HTERT RPE-1 (cell line): ENCODE results near the gene DLX5.
"Not testable (repeated sequence)": the region's sequence is repeated elsewhere in the genome, so short reads cannot be mapped to it uniquely, and the experiment has no call there.

Source experiments
- in situ Hi-C: fragments of 300-500 bp; cut with MboI; formaldehyde crosslinking; loops from 4 replicates; pipeline ENCODE4 v1.14.3; 2020; ENCODE audit warnings: low sequenced_read_pairs

DLX5 gene

DNA sequence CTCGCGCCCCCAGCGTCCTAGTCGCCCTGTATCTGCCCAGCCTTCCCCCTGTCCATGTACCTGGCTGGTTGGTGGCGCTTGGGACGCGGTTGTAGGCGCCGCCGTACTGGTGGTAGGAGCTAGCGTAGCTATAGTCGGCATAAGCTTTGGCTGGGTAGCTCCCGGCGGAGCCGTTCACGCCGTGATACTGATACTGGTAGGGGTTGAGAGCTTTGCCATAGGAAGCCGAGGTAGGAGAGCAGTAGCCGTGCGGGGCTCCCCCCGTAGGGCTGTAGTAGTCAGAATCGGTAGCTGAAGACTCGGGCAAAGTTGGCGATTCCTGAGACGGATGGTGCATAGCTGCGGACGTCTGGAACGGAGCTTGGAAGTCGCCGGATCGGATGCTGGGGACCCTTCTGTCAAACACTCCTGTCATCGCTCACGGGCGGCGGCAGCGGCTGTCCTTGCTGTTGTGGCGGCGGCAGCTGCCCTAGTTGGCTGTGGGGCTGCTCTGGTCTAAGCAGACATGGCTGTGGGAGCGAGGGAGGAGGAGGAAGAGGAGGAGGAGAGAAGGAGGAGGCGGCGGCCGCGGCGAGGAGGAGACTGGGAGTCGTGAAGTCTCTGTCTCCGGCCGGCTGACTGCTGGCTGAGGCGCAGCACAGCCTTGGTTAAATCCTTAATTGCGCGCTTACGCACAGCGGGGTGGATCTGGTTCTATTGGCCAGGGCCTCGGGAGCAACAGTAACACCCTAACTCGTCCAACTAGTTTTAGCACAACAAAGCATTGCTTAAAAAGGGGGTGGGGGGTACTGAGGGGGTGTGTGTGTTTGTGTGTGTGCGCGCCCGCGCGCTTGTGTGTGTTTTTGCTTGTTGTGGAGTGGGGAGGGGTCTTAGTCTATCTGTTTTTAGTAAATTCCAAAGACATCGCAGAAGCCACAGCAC, at the start of gene DLX5:
Gene DLX5 (minus strand): TSS at position 623 of the 921 bp plus-strand sequence. CDS start 208 bp downstream, at position 415.
- in situ Hi-C loops = no loop called here

DNA sequence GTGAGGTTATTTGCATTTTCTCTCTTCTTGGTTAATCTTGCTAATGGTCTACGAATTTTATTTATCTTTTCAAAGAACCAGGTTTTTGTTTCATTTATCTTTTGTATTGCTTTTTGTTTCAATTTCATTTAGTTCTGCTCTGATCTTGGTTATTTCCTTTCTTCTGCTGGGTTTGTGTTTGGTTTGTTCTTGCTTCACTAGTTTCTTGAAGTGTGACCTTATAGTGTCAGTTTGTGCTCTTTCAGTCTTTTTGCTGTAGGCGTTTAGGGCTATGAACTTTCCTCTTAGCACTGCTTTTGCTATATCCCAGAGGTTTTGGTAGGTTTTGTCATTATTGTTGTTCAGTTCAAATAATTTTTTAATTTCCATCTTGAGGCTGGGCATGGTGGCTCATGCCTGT, 47.4 kb upstream of the DLX5 start:
- in situ Hi-C loops = not testable (repeated sequence)

DNA sequence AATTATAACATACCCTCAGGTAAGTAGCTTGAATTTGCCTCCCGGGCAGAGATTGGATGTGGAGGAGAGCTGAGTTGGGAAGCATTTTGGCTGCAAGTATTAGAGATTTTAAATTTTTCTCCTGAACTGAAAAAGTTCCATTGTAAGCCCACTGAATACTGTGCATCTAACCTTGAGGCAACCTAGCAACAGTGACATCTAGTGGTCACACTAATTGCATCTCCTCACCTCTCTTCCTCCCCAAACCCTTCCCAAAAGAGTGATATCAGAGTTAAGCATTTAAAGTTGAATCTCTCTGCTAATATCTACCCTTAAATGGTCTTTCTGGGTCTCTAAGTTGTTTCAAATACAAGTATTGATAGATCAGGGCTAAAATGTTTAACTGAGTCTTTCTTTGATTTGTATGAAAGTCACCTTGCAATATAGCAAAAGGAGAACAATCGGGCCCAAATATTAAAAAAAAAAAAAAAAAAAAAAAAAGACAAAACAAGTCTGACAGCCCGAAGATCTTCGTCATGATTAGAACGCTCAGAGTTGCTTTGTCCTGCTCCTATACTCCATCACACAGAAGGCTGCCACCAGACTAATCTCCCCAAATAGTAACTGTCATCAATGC, 40.4 kb upstream of the DLX5 start:
- in situ Hi-C loops = no loop called here

DNA sequence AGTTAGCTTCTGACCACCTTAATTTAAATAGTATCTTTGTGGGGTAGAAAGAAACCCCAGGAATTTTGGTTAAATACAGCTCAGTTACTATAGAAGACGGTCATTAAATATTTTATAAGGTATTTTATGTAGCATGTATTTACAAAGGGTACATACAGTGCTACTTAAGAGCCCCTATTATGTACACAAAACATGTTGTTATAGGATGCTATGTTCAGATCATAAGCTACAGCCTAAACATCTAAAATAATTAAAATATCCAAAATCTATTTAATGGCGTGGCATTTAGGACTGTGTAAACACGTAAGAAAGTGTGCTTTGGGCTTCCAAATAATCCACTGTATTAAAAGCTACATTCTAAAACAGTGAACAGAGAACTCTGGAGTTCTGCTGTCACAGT, 39.4 kb upstream of the DLX5 start:
- in situ Hi-C loops = no loop called here

DNA sequence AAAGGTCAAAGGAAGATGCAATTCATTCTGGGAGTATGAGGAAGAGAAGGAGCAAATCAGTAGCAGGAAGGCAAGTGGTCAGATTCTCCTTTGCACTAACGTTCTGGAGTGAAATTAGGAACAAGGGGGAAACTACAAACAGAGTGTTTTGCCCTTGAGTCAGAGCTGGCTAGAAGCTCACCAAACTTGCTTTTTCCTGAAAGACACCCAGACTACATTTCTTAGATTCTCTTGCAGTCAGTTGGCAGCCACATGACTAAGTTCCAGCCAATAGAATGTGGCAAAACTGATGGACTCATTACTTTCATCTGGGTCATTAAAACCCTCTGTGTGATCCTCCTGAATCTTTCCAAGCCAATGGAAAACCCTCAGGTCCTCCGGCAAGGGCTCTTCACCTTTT, 18.6 kb upstream of the DLX5 start:
- in situ Hi-C loops = no loop called here

DNA sequence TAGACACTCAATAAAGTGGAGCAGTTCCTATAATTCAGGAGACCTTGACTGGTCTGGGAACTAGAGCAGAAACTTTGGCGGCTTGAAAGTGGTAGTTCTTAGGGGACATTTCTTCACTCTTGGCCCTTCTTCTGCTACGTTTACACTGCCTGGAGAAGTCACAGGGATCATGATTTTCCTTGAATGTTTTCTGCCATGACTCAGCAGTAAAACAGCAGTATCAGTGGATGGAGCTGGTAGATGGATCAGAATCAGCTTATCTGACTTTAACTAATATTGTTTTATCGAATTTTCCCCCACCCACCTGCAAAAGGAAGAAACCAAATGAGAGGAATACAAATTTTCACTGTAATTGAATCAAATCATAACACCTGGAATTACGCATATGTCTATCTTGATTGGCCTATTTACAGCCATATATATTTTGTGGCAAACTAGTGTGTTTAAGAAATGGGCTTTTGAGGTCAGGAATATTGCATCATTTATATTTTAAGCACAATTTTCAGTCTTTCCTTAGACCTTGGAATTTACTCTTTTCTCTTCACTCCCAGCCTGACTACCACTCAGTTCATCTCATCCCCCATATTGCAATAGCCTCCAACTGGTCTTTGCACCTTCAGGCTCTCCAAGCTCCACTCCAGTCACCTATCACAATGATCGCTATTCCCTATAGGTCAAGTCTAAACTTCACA, 14.9 kb upstream of the DLX5 start:
- in situ Hi-C loops = no loop called here

DNA sequence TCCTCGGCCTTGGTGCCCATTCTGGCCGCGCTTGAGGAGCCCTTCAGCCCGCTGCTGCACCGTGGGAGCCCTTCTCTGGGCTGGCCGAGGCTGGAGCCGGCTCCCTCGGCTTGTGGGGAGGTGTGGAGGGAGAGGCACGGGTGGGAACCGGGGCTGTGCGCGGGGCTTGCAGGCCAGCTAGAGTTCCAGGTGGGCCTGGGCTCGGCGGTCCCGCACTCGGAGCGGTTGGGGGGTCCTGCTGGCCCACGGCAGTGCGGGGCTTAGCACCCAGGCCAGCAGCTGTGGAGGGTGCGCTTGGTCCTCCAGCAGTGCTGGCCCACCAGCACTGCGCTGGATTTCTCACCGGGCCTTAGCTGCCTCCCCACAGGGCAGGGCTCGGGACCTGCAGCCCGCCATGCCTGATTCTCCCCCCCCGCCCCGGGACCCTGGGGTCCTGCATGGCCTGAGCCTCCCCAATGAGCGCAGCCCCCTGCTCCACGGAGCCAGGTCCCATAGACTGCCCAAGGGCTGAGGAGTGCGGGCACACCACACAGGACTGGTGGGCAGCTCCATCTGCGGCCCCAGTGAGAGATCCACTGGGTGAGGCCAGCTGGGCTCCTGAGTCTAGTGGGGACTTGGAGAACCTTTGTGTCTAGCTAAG, 9.7 kb upstream of the DLX5 start:
- in situ Hi-C loops = not testable (repeated sequence)

DNA sequence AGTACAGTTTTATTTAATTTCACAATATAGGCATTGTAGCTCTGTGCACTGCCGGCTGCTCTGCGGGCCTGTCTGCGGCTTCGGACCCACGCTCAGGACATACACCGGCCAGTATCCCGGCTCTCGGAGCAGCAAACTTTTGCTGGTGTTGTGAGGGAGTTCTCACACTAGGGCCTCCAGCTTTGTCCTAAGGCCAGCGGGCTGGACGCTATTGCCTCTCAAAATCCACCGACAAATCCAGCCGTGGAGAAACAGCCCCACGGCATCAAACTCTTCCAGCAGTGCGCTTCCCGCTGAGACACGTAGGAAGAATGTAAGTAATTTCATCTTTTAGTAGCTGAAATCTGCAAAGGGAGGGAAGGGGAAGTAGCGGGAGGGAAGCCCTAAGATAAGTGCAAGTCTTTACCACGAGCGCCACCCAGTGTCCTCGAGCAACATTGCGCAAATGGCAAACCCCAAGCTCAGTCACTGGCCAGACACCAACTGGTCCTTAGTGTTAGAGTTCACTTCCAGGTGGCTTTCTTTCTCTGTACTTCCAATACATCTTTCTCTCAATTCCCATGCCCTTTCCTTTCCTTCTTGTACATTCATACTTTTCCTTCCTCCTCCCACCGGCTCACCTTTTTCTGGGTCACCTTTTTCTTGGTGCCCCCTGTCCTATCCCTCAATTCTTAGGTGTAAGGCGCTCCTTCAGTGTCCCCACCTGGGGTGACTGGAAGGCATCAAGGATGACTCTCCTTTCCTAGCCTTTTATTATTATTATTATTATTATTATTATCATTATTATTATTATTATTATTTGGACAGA, 3.0 kb upstream of the DLX5 start:
- in situ Hi-C loops = no loop called here

DNA sequence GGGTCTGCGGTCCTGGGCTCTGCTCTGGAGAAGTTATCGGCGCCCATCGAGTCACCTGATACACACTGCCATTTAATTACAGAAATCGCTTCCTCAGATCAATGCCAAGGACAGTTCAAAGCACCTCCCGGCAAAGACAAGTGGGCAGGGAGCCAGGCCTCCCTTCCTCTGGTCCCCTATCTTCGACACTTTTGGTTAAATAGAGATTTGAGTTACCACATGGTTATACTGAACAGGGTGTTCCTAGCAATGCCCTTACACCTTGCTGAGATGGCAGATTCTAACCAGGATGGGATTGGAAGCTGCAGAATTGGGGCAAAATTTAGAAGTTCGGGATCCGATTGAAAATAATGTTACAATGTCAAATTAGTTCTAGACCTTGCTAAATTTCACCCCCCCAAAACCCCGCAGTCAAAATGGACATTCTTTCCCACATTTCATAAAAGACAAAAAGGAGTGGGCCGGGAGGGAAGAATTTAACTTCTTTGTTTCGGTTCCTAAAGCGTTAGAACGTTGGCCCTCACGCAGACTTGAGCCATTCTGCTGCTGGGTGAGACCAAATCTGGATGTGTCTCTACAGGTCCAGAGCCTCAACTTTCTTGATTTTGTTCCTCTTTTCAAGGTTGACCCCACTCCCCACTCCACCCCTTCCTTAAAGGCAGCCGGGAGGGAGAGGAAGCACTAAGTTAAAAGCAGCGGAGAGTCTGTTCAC, 2.2 kb upstream of the DLX5 start:
- in situ Hi-C loops = no loop called here

DNA sequence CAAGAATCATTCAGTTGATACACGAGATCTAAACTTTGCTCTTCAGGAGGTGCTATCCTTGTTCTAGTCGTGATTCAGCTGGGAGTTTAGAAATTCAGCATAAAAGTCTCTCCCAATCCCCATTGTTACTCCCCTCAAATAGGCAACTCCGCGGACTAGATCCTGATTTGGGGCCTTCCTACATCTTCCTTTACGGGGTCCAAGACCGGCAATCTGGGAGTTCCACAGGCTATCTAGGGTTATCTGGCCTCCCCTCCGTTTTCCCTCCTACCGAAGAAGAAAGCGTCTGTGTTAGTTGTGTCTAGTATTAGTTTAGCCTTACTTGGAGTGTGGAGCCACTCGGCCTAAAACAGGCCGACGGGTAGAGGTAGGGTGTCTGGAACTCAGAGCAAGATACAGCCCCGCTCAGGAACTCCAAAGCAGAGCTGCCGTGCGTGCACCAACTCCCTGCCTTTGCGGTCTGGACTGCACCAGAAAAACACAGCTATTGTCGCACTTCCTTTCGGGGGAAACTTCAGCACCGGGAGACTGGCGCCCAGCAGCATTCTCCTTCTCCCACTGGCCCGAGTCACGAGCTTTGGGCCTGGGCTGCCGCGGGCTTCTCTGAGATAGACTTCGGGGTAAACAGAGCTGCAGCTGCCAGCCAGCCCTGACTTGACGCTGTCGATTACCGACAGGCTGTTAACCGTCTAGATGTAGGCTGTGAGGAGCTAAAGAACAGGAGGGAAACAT, 1.5 kb upstream of the DLX5 start:
- in situ Hi-C loops = no loop called here

DNA sequence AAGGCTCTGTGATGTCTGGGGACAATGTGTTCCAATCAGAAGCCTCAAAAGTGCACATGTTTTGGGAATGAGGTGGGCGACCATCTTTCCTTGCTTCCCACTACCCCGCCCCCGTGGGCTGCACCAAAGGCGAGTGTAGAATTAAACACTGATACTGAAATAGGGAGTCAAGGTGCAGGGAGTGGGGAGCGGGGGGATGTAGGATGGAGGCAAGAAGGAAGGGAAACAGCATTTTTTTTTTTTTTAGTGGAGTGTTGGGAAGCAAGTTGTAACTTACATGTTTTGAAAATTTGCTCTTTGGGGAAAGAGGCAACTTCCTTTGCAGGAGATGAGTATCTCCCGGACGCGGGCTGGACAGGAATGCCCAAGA, 484 bp upstream of the DLX5 start:
- in situ Hi-C loops = no loop called here

DNA sequence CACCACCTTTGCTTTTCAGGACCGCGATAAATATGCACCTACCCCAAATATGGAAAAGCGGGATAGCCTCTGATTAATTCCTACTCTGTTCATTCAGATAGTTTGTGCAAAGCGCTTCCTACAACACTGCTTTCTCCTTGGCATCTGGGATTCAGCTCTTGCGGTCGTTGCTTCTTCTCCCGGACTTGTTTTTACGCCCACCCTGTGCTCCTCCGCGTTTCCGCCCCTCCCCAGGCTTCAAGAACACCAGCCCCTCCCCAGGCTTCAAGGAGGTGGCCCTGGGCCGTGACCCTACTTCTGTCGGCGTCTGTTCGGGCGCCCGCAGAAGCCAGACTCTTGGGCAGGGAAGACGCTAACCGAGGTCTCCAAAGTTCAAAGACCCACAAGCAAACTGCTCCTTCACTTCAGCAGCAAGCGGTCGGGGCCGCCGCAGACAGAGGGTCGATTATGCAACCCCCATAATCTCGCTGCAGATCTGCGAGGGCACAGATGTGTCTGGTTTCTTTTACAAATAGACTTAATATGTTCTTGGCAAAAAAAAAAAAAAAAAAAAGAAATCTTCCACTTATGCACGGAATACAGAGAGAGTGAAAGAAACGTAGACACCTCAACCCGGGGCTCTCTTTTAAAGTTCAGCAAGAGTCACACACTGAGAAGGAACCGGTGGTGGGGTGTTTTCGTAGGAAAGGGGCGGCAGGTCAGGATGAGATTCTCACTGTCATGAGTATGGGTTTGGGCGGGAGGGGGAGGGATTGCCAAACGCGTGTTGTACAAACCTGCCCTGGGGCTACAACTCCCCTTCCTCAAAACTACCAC, 1.9 kb downstream of the DLX5 start:
- in situ Hi-C loops = no loop called here

DNA sequence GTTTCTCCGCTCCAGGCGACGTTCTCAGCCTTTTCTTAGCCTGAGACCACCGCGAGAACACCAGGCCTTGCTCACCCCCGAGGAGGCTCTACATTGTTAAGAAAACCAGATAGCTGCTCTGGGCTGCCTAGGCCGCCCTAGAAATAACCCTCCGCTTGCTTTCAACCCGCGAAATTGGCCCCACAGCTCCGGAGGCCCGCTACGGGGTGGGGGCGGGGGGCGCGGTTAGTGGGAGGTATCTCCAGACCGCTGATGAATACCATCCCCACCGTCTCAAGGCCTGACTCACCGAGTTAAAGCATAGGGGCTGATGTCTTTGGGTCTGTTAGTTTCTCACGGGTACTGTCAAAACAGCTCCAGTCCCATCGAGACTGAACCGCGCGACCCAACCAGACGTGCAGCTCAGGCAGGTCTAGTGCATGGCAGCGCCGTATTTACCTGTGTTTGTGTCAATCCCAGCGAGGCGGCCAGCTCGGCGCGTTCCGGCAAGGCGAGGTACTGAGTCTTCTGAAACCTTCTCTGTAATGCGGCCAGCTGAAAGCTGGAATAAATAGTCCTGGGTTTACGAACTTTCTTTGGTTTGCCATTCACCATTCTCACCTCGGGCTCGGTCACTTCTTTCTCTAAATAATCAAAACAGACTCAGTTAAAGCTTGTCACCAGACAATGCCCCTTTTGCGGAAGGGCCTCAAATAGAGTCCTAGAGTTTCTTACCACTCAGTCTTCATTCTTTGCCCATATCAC, 2.7 kb downstream of the DLX5 start:
- in situ Hi-C loops = no loop called here

DNA sequence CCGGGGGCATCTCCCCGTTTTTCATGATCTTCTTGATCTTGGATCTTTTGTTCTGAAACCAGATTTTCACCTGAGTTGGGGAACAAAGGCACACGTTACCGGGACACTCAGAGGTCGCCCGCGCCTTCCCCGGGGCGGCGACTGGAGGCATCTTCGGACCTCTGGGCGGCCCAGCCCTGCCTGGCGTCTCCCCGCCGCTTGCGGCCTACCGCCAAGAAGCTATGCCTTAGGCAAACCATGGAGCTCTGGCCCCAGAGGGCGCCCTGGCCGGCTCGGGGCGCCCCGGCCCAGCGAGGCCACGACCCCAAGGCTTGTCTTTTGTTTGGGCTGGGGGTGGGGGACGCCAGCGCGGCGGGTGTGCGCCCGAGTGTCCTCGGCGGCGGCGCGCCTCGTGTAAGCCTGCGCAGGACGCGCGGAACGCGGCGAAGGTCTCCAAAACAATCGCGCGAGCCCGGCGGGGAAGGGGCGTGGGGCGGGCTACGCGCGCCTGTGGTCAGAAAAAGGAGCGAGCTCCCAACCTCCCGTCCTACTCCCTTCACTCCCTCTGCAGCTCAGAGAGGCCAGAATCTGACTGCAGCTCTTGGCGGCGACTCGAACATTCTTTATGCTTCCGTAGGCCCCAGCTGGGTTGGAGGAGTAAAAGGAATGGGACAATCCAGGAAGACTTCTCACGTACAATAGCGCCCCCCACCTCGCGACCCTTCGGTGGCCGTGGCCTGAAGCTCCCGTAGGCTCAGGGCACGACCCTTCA, 3.5 kb downstream of the DLX5 start:
- in situ Hi-C loops = no loop called here

DNA sequence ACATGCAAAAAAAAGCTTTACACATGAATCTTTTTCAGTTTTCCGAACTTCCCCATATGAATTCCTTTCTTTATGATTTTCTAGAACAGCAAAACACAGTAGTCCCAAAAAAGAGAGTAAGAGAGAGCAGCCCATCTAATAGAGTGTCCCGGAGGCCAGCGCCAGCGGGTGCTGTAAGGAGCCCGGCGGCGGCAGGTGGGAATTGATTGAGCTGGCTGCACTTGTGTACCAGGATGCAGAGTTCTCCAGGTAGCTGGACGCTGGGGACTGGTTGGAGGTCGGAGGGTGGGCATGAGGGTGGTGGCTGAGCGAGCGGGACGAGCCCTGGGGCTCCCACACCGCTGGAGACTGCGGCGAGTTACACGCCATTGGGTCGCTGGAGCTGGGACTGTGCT, 4.0 kb downstream of the DLX5 start:
- in situ Hi-C loops = no loop called here

DNA sequence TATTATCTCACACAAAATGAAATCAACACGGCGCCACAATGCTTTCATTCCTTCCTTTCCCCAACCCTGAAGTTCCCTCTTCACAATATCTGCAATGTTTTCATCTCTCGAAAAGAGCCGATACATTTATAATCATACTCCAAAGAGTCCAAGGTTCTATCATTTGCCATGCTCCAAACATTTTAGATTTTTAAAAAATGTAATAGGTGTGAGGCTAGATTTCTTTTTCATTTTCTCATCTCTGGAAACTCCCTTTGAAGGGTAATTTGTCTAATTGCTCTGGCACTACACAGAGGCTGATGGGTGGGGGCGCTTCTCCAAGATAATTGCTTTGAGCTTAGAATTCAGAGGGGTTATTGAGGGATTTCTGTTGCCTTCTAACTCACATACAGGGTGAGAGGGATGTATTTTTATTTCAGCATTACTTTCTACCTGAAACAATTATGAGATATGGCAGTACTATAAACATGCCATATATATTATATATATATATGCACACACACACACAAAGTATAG, 4.9 kb downstream of the DLX5 start:
- in situ Hi-C loops = no loop called here
